GM21717 (cell line): ENCODE measurements around the gene CCNL1.
"Not testable (repeated sequence)": the region's sequence is repeated elsewhere in the genome, so short reads cannot be mapped to it uniquely, and the experiment has no call there.

Experiments used
- ATAC-seq: cut with Tn5 transposase; IDR thresholded peaks from one replicate; pipeline ENCODE4 v1.9.1; 2021; ENCODE audit warnings: mild to moderate bottlenecking, moderate library complexity; ENCODE audit not compliant: unreplicated experiment

CCNL1 gene

DNA sequence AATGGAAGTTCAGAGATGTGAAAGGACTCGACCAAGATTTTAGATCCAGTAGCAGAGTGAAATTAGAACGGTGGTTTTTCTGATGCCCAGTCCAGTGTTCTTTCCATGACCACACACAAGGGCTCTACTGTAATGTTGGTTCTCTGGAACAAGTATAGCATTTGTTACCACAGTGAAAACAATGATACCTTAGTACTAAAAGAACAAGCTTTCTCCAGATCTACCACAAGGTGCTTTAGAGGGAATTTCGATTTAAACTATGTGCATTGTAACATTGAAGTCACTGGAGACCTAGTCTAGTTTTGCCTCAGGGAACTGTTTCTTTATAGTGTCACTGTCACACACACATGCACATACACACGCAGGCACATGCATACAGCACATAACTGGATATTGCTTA, 12.8 kb upstream of the CCNL1 start:
- ATAC-seq, result no peak

DNA sequence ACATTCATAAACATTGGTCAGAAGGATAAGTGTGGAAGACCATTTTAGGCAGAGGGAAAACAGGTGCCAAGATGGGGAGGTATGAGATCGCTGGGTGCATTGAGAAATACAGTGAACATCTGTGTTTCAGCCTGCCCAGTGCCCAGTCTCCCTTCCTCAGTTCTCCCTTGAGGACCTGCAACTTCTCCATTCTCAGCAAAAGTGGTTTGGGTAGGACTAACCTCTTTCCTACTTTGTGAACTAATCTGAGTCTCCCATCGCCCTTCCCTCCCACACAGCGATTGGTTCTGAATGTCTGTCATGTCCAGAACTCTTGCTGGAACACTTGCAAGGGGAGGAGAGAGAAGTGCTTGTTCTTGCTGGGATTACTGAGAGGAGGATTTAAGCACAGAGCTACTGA, 10.9 kb upstream of the CCNL1 start:
- no peak for ATAC-seq

GRCh38 chr3:157167371-157168042, 7.6 kb upstream of the CCNL1 start:
- ATAC-seq, result no peak

- ATAC-seq, result peak; percentile 47
Measured at GRCh38 chr3:157166561-157166960, 6.6 kb upstream of the CCNL1 start.

DNA sequence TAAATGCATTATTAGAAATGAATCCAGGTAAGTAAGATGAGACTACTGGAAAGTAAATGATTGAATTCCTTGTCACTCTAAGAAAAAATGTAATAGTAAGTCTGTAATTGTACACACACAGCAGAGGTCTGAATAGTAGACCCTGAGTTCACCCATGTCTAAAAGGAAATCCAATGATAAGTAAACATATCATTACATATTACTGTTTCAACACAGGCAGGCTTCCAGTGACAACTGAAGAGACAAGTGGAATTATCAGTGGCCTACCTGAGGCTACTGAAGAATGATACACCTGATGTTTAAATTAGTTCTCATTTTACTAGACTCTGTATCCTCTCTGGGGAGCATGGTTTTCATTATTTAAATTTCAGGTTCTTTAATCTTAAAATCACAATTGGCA, 6.2 kb upstream of the CCNL1 start:
- no peak for ATAC-seq

DNA sequence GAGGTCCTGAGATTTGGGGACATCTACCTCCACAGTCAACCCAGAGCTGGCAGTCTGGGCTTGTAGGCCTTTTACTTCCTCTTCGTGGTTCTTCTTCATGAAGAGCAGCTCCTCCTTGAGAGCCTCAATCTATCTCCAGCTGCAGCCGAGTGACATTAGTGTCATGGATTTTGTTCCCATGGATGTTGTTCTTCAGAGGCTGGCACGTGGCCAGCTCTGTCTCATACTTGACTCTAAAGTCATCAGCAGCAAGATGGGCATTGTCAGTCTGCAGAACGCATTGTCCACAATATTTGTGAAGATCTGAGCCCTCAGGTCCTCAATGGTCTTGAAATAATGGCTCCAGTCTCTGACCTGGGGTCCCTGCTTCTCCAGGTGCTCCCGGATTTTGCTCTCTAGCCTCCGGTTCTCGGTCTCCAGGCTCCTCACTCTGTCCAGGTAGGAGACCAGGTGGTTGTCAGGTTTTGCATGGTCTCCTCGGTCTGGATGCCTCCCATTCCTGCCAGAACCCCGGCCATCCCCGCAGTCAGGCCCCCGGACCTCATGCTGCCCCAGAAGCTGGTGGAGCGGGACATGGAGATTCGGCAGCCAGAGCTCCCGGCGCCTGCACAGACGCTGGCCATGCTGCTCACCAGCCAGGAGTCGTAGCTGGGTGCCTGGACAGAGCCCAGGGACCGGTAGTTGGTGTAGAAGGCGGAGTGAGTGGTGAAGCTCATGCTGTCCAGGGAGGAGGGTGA, 3.4 kb upstream of the CCNL1 start:
- no peak for ATAC-seq

- not testable (repeated sequence) for ATAC-seq
Measured at GRCh38 chr3:157162620-157163019, 2.7 kb upstream of the CCNL1 start.

GRCh38 chr3:157160658-157161424, 894 bp upstream of the CCNL1 start:
- ATAC-seq, result peak; percentile 50

- peak; percentile 65 for ATAC-seq
Measured at GRCh38 chr3:157159037-157159761, 748 bp downstream of the CCNL1 start.

DNA sequence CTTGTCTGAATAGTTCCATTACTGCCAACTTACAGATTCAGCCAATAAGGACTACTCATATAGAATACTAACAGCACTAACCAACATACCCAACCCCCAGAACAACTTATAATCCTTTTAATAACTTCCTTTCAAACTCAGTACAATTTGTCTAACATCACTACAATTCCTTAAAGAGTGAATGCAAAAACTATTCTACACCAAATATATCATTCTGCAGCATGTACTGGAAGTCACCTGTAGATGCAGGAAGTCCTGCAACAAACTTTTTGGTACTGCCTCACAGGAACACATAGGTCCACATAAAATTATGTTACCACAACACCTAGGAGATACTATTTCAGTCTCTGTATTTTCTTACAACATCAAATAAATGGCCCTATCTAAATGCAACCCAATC, 2.1 kb downstream of the CCNL1 start:
- no peak for ATAC-seq

GRCh38 chr3:157156837-157157635, 2.9 kb downstream of the CCNL1 start:
- no peak for ATAC-seq

DNA sequence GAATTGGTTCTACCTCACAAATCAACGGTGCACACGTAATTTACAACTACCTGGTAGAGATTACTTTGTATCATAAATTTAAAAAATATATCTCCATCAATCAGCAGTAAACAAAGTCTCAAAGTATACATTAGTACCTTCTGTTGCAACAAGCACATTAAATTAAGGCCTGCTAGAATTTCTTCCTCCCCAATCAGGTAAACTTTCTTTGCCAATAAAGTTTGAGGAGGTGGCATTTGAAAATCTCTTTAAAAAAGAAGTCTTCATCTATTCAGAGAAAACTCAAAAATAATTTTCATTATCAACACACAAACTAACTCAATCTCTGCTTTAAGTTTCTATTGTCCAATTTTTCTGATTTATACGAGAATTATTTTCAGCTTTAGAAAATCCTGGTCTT, 4.4 kb downstream of the CCNL1 start:
- ATAC-seq, result no peak

DNA sequence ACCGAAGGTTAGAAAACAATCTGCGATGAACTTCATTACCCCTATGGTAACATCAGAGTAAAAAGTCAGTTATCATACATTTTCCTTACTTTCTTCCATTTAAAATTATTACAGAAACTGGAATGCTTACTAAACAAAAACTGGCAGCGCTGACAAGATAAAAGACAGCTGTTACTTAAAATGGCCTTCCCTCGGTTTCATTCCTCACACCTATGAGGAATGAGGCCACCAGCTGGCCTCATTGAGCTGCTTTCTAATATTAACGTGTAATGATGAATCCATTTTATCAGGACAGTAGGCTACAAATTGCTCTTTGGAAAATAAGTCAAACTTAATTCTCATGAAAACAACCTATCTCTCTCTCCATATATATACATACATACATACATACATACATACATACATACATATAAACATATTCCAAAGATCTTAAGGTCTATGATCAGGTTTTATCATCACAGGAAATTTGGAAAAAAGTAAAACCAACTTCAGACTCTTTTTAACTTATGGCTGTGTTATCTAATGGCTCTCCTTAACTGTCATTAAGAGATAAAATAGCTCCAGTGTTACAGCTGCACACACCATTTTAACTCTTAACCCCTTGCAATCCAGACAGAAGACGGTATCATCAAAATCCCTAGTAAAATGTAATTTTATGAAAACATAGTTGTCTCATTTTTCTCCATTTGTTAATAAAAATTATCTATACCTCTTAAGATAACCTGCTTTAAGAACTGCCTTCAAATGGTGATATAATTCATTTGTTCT, 5.2 kb downstream of the CCNL1 start:
- no peak for ATAC-seq

- no peak for ATAC-seq
Measured at GRCh38 chr3:157152930-157153329, 7.0 kb downstream of the CCNL1 start.

DNA sequence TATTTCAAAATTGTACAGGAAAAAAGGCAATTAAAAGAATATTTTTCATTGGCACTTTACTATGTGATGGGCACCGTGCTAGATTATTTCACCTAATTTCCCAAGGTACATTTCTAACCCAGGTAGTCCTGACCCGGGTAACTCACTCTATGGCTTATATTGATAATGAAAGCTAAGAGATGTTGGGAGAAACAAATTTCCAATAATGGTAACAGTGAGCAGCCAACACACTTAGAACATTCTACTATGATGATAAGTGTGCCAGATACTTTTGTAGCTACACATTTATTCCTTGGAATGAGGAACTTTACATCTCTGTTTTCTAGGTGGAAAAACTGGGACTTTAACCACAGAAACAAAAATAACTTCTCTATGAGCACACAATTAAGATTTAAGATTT, 7.5 kb downstream of the CCNL1 start:
- ATAC-seq, result no peak

DNA sequence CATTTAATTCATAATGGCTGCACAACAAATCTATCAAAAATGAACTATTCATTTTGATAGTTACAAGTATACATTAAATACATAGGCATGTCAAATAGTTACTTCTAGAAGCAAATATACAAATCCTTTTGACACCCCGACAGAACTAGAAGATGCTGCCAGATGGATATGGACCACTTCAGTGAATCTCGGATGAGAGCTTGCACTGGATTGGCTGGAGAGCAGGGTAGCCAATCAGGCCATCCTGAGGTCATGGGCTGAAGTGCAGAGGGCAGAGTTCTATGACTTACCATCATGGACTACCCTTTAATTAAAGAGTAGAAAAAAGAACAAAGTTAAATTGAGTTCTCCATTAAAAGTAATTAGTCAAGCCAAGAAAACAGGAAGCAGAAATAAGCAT, 8.3 kb downstream of the CCNL1 start:
- no peak for ATAC-seq

DNA sequence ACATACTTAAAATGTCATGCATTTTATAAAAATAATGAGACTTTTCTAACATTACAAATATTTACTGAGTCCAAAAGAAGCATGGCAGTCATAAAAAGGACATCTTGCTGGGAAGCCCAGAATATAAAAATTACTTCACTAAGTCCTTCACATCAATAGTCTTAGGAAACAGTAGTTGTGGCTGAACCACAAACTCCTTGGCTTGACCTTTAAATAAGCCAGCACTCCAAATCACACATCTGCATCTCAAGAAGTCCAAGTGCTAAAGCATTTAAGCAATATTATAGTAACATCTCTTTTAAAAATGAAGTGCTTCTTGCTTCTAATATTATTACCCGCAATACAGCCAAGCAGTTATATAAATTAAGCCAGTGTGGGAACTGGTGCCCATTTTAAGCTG, 8.8 kb downstream of the CCNL1 start:
- no peak for ATAC-seq

GRCh38 chr3:157149136-157149696, 10.7 kb downstream of the CCNL1 start:
- ATAC-seq, result no peak

DNA sequence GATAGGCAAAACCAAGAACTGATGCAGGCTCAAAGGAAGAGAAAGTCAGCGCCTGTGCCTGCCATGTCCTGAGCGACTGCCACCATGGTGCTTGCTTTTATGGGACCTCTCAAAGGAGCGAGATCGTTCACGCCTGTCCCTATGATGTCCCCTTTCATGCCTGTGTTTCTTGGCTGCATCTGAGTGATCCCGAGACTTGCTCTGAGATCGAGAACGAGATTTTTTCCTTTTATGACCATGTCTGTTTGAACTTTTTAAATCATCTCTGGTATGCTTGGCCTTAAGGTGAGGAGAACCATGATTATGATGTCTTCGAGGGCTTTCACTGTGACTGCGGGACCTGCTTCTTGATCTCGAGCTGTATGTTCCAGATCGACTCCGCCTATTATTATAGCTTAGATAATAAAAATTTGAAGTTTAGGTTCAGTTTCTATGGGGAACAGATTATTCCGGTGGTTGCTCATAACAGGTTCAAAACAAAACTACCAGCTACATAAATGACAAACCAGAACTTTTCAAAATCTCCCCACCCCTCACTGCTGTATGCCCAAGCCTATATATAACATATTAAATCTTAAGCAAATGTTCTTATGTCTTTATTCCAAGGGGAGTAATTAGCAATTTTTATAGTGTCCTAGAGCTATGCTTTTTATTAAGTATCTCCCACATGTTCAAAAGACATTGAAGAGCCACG, 11.6 kb downstream of the CCNL1 start:
- peak; percentile 50 for ATAC-seq
